Suprapubic skin (tissue), 4 donors: ENCODE results near the gene MXD4.

ENCODE experiments used
- CTCF ChIP-seq, 2 donors: fragments of 200-600 bp in 1 of 2; fragments of 450-650 bp in 1 of 2; sonication (generic) in 1 of 2; IDR thresholded peaks; one replicate each; pipeline ENCODE4 v1.5.1; 2016 to 2019; ENCODE audit warnings: antibody characterized with exemption in 2 of 2, mild to moderate bottlenecking in 1 of 2, moderate library complexity in 1 of 2
- EP300 ChIP-seq: sonication (generic); formaldehyde crosslinking; IDR thresholded peaks from one replicate; pipeline ENCODE4 v1.6.1; 2017; ENCODE audit warnings: antibody characterized with exemption
- POLR2A ChIP-seq, 2 donors: fragments of 450-650 bp; IDR thresholded peaks; one replicate each; pipeline ENCODE4 v1.6.1; 2017; ENCODE audit warnings: antibody characterized with exemption in 2 of 2, mild to moderate bottlenecking in 2 of 2, moderate library complexity in 2 of 2
- POLR2AphosphoS5 ChIP-seq, 3 donors: sonication (generic); formaldehyde crosslinking; IDR thresholded peaks; one replicate each; pipeline ENCODE4 v1.6.1; 2017; ENCODE audit warnings: antibody characterized with exemption in 3 of 3

GRCh38 chr4:2231082-2231481, 30.8 kb downstream of the MXD4 start:
- TF ChIP-seq EP300 (no peak), CTCF (IDR thresholded peaks at IDR 0.05) (no peak), POLR2A (IDR thresholded peaks at IDR 0.05) (no peak), POLR2AphosphoS5 (IDR thresholded peaks at IDR 0.05) (no peak)
